ENCODE measurements around the gene PGM2.

DNA sequence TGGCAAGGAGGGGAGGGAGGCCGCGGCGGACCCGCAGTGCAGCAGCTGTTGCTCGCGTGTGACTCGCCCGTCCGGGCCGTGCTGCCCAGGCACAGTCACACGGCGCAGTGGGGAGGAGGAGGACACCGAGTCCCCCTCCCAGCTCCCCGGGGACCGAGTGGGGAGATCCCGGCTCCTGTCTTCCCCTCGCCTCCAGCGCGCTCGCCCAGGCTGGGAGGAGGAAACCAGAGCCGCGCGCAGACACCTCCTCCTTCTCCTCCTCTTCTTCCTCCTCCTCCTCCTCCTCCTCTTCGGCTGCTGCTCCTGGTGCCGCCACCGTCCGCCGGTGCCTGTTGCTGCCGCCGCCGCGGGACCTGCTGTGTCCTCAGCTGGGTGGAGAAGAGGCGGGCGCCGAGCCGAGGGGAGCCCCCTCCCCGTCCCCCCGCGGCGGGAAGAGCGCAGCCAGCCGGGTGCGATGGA, 64.3 kb downstream of the PGM2 start, which contains the start of gene TBC1D1:
- TF ChIP-seq POLR2AphosphoS5 (IDR thresholded peaks at IDR 0.05; ENCODE audit: low read depth, low read length) (no peak), TAF1 (IDR thresholded peaks at IDR 0.05; ENCODE audit: borderline replicate concordance, insufficient read depth, low read length) (no peak)

All from PFSK-1 (cell line).